ENCODE measurements around the gene OTUD1.
"Not testable (repeated sequence)": the region's sequence is repeated elsewhere in the genome, so short reads cannot be mapped to it uniquely, and the experiment has no call there.

Gene OTUD1

GRCh38 chr10:23438547-23439451 is at the start of gene OTUD1:
TSS of gene OTUD1 (plus strand) at chr10:23439075. CDS start at chr10:23439458, 383 bp downstream.
- no peaks in the 10 kb centered on the region for H3K9me3 Mint-ChIP-seq
- peaks cover 50% of the 10 kb centered on the region for H3K4me1 Mint-ChIP-seq
- ATAC-seq: peak; percentile 93
- peak within 1 kb of the TSS; percentile 95 for H3K4me3 Mint-ChIP-seq
- H3K27ac Mint-ChIP-seq: peak within 1 kb of the TSS; percentile 84
- H3K27me3 Mint-ChIP-seq: no peaks in the 10 kb centered on the region
- peaks cover 23% of the 10 kb centered on the region for H3K36me3 Mint-ChIP-seq

- not testable (repeated sequence) for H3K36me3 Mint-ChIP-seq, H3K4me1 Mint-ChIP-seq, ATAC-seq, H3K27me3 Mint-ChIP-seq, H3K4me3 Mint-ChIP-seq, H3K27ac Mint-ChIP-seq, H3K9me3 Mint-ChIP-seq
These were observed 48.5 kb upstream of the OTUD1 start for GRCh38 chr10:23390408-23390807.

GRCh38 chr10:23390809-23391208 is 48.1 kb upstream of the OTUD1 start:
- H3K27me3 Mint-ChIP-seq: no peaks in the 10 kb centered on the region
- ATAC-seq: no peak
- H3K4me1 Mint-ChIP-seq: peaks cover 7% of the 10 kb centered on the region
- no peak overlapping the region for H3K27ac Mint-ChIP-seq
- no peaks in the 10 kb centered on the region for H3K36me3 Mint-ChIP-seq
- no peaks in the 10 kb centered on the region for H3K9me3 Mint-ChIP-seq
- H3K4me3 Mint-ChIP-seq: no peak overlapping the region

GRCh38 chr10:23391821-23392220 is 47.1 kb upstream of the OTUD1 start:
- H3K27me3 Mint-ChIP-seq: no peaks in the 10 kb centered on the region
- ATAC-seq: no peak
- H3K9me3 Mint-ChIP-seq: no peaks in the 10 kb centered on the region
- no peaks in the 10 kb centered on the region for H3K36me3 Mint-ChIP-seq
- H3K4me1 Mint-ChIP-seq: peaks cover 7% of the 10 kb centered on the region
- no peak overlapping the region for H3K4me3 Mint-ChIP-seq
- H3K27ac Mint-ChIP-seq: no peak overlapping the region

- H3K36me3 Mint-ChIP-seq: no peaks in the 10 kb centered on the region
- ATAC-seq: no peak
- H3K4me3 Mint-ChIP-seq: no peak overlapping the region
- no peaks in the 10 kb centered on the region for H3K27me3 Mint-ChIP-seq
- H3K9me3 Mint-ChIP-seq: no peaks in the 10 kb centered on the region
- peak overlapping the region; percentile 25 for H3K27ac Mint-ChIP-seq
- peaks cover 7% of the 10 kb centered on the region for H3K4me1 Mint-ChIP-seq
These were observed 43.9 kb upstream of the OTUD1 start for GRCh38 chr10:23395017-23395416.

- peaks cover 7% of the 10 kb centered on the region for H3K4me1 Mint-ChIP-seq
- no peak overlapping the region for H3K27ac Mint-ChIP-seq
- ATAC-seq: no peak
- no peaks in the 10 kb centered on the region for H3K9me3 Mint-ChIP-seq
- no peaks in the 10 kb centered on the region for H3K27me3 Mint-ChIP-seq
- no peak overlapping the region for H3K4me3 Mint-ChIP-seq
- H3K36me3 Mint-ChIP-seq: no peaks in the 10 kb centered on the region
These were observed 42.2 kb upstream of the OTUD1 start for GRCh38 chr10:23396695-23397094.

GRCh38 chr10:23399701-23400144 is 39.2 kb upstream of the OTUD1 start:
- H3K4me3 Mint-ChIP-seq: no peak overlapping the region
- H3K9me3 Mint-ChIP-seq: no peaks in the 10 kb centered on the region
- no peak for ATAC-seq
- H3K27ac Mint-ChIP-seq: no peak overlapping the region
- H3K4me1 Mint-ChIP-seq: peaks cover 2% of the 10 kb centered on the region
- no peaks in the 10 kb centered on the region for H3K27me3 Mint-ChIP-seq
- no peaks in the 10 kb centered on the region for H3K36me3 Mint-ChIP-seq

GRCh38 chr10:23402856-23403255 is 36.0 kb upstream of the OTUD1 start:
- Mint-ChIP-seq H3K9me3 (no peaks in the 10 kb centered on the region), H3K36me3 (no peaks in the 10 kb centered on the region), H3K4me1 (no peaks in the 10 kb centered on the region), H3K4me3 (no peak overlapping the region), H3K27ac (no peak overlapping the region), H3K27me3 (no peaks in the 10 kb centered on the region)
- ATAC-seq: no peak

- no peak overlapping the region for H3K4me3 Mint-ChIP-seq
- H3K27ac Mint-ChIP-seq: no peak overlapping the region
- ATAC-seq: no peak
These were observed 35.6 kb upstream of the OTUD1 start for GRCh38 chr10:23403278-23403677.

GRCh38 chr10:23403719-23404118 is 35.2 kb upstream of the OTUD1 start:
- H3K27ac Mint-ChIP-seq: no peak overlapping the region
- no peaks in the 10 kb centered on the region for H3K4me1 Mint-ChIP-seq
- H3K9me3 Mint-ChIP-seq: no peaks in the 10 kb centered on the region
- H3K4me3 Mint-ChIP-seq: no peak overlapping the region
- ATAC-seq: no peak
- H3K36me3 Mint-ChIP-seq: no peaks in the 10 kb centered on the region
- H3K27me3 Mint-ChIP-seq: no peaks in the 10 kb centered on the region

More at GRCh38 chr10:23403278-23403677, 35.6 kb upstream of the OTUD1 start:
- H3K27me3 Mint-ChIP-seq: no peaks in the 10 kb centered on the region
- H3K36me3 Mint-ChIP-seq: no peaks in the 10 kb centered on the region
- H3K9me3 Mint-ChIP-seq: no peaks in the 10 kb centered on the region
- no peaks in the 10 kb centered on the region for H3K4me1 Mint-ChIP-seq

- no peaks in the 10 kb centered on the region for H3K4me1 Mint-ChIP-seq
- H3K9me3 Mint-ChIP-seq: no peaks in the 10 kb centered on the region
- ATAC-seq: no peak
- H3K27me3 Mint-ChIP-seq: no peaks in the 10 kb centered on the region
- no peaks in the 10 kb centered on the region for H3K36me3 Mint-ChIP-seq
- no peak overlapping the region for H3K27ac Mint-ChIP-seq
- H3K4me3 Mint-ChIP-seq: no peak overlapping the region
These were observed 34.4 kb upstream of the OTUD1 start for GRCh38 chr10:23404461-23404980.

GRCh38 chr10:23405540-23405939 is 33.3 kb upstream of the OTUD1 start:
- H3K27ac Mint-ChIP-seq: no peak overlapping the region
- H3K4me3 Mint-ChIP-seq: no peak overlapping the region
- ATAC-seq: no peak
- H3K4me1 Mint-ChIP-seq: no peaks in the 10 kb centered on the region
- no peaks in the 10 kb centered on the region for H3K36me3 Mint-ChIP-seq
- H3K27me3 Mint-ChIP-seq: no peaks in the 10 kb centered on the region
- H3K9me3 Mint-ChIP-seq: no peaks in the 10 kb centered on the region

GRCh38 chr10:23406409-23406808 is 32.5 kb upstream of the OTUD1 start:
- Mint-ChIP-seq H3K36me3 (no peaks in the 10 kb centered on the region), H3K4me3 (no peak overlapping the region), H3K27me3 (no peaks in the 10 kb centered on the region), H3K4me1 (no peaks in the 10 kb centered on the region), H3K27ac (no peak overlapping the region), H3K9me3 (no peaks in the 10 kb centered on the region)
- ATAC-seq: no peak

- Mint-ChIP-seq H3K36me3 (no peaks in the 10 kb centered on the region), H3K27ac (no peak overlapping the region), H3K4me3 (no peak overlapping the region), H3K4me1 (peaks cover 15% of the 10 kb centered on the region), H3K9me3 (no peaks in the 10 kb centered on the region), H3K27me3 (no peaks in the 10 kb centered on the region)
- no peak for ATAC-seq
These were observed 30.4 kb upstream of the OTUD1 start for GRCh38 chr10:23408330-23408976.

GRCh38 chr10:23412223-23412622 is 26.7 kb upstream of the OTUD1 start:
- Mint-ChIP-seq H3K9me3 (no peaks in the 10 kb centered on the region), H3K36me3 (no peaks in the 10 kb centered on the region), H3K27me3 (no peaks in the 10 kb centered on the region), H3K4me1 (peaks cover 33% of the 10 kb centered on the region), H3K27ac (peak overlapping the region; percentile 59), H3K4me3 (peak overlapping the region; percentile 44)
- peak; percentile 62 for ATAC-seq

All from stimulated activated memory B cell treated with anti-CD40 and anti-IgM and Interleukin-4, amounts not matched to agents 10 μg/mL and 1 μg/mL and 100 μg/mL, for 72 hours (primary cell).